AG04450 (cell line): ENCODE measurements around the gene NADSYN1. TPM values are rescaled to one million over a fixed set of nuclear protein-coding genes. Genes with fewer than 3 reads are reported as not detected.

Experiments used
- CTCF ChIA-PET: fragments of 300-600, 350-600 bp; formaldehyde crosslinking; extraction: SDS; loops from one replicate; lab custom pipeline; 2022; ENCODE audit warnings: antibody characterized with exemption, inconsistent platforms; lab: Charles Lee
- POLR2A ChIA-PET: fragments of 350-600 bp; formaldehyde crosslinking; extraction: SDS; loops from one replicate; lab custom pipeline; 2021; ENCODE audit warnings: antibody characterized with exemption, inconsistent platforms; lab: Yijun Ruan, JAX
- DNase-seq: peaks from one replicate; pipeline ENCODE4 v3.0.0-alpha.2; 2011; ENCODE audit warnings: low read depth, low spot score
- H3K27ac ChIP-seq: one replicate; pipeline ENCODE4 v1.5.1; 2012; ENCODE audit warnings: low read depth, low read length, control low read depth
- H3K27me3 ChIP-seq: one replicate; pipeline ENCODE4 v1.6.0; 2012; ENCODE audit warnings: low read length; ENCODE audit not compliant: control insufficient read depth, insufficient read depth
- H3K4me3 ChIP-seq: 2 replicates; pipeline ENCODE4 v1.5.1; 2011; ENCODE audit warnings: mild to moderate bottlenecking, low read depth, low read length, control low read depth
- H3K9me3 ChIP-seq: 2 replicates; pipeline ENCODE4 v1.5.1; 2012; ENCODE audit warnings: low read length; ENCODE audit not compliant: control insufficient read depth, insufficient read depth
- polyA plus RNA-seq: library from polyadenylated mRNA; depleted of rRNA; stranded (reverse); fragments of >200 nt; gene quantifications from 2 replicates; pipeline ENCODE4 v1.2.3, GENCODE V29; 2011
- TF ChIP-seq, protein P1 (sequence below): IDR thresholded peaks from 2 replicates; pipeline ENCODE4 v1.5.1; 2011; ENCODE audit warnings: low read depth, low read length, control low read depth, inconsistent platforms

NADSYN1 gene
- polyA plus RNA-seq, 1 experiment = 39.0 TPM

DNA sequence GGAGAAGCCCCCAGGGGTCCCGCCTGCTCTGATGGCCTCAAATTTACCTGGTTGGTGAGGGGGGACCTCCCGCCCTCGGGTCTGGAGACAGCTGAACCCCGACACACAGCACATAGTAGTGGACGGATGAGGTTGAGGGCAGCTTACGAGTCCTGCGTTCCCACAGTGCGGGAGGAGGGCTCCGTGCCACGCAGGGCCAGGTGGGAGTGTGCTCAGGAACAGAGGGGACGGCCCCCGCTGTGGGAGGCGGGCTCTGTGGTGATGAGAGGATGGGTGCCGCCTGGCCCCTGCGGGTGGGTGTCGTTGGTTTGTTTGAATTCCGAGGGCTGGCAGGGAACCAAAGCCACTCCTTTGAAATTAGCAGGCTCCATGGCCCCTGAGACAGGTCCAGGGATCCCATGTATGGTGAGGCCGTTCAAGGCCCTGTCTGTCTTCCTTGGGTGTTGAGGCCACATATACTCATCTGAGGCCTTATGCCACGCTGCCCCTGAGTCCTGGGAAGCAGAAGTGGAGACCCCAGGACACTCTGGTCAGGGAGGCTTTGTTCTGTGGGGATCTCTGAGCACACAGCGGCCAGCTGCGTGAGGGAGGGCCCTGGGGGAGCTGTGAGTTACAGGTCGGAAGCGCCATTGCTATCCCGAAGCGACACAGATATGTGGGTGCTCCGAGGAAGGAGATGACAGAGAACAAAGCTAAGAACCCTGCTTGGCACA lies 21.9 kb downstream of the NADSYN1 start:
- Histone ChIP-seq H3K27me3 (no peaks in the 10 kb centered on the region), H3K9me3 (no peaks in the 10 kb centered on the region), H3K27ac (no peak overlapping the region), H3K4me3 (no peak overlapping the region)
- TF ChIP-seq, protein P1, sequence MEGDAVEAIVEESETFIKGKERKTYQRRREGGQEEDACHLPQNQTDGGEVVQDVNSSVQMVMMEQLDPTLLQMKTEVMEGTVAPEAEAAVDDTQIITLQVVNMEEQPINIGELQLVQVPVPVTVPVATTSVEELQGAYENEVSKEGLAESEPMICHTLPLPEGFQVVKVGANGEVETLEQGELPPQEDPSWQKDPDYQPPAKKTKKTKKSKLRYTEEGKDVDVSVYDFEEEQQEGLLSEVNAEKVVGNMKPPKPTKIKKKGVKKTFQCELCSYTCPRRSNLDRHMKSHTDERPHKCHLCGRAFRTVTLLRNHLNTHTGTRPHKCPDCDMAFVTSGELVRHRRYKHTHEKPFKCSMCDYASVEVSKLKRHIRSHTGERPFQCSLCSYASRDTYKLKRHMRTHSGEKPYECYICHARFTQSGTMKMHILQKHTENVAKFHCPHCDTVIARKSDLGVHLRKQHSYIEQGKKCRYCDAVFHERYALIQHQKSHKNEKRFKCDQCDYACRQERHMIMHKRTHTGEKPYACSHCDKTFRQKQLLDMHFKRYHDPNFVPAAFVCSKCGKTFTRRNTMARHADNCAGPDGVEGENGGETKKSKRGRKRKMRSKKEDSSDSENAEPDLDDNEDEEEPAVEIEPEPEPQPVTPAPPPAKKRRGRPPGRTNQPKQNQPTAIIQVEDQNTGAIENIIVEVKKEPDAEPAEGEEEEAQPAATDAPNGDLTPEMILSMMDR = no peak
- POLR2A ChIA-PET = no interaction called here
- CTCF ChIA-PET = no interaction called here
- no peak for DNase-seq

DNA sequence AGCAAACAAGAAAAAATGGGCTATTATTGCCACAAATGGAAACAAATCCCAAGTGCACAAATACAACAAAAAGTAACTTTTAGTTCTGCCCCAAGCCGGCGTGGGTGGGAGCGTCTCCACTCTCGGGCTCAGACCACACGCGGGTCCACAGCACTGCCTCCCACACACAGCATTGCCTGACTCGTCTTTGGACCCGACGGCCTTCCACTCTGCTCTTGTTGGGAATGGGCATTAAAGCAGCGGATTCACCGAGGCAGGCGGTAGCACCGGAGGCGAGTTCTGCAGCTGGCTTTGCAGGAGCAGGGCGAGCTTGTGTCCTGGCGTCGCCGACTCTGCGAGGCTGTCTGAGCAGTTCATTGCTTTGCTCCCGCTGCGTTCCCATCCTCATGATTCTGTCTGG lies 23.0 kb downstream of the NADSYN1 start:
- no peaks in the 10 kb centered on the region for H3K27me3 ChIP-seq
- H3K4me3 ChIP-seq = no peak overlapping the region
- POLR2A ChIA-PET = no interaction called here
- no peaks in the 10 kb centered on the region for H3K9me3 ChIP-seq
- no peak for DNase-seq
- H3K27ac ChIP-seq = no peak overlapping the region
- TF ChIP-seq, protein P1 = no peak
- CTCF ChIA-PET = no interaction called here

DNA sequence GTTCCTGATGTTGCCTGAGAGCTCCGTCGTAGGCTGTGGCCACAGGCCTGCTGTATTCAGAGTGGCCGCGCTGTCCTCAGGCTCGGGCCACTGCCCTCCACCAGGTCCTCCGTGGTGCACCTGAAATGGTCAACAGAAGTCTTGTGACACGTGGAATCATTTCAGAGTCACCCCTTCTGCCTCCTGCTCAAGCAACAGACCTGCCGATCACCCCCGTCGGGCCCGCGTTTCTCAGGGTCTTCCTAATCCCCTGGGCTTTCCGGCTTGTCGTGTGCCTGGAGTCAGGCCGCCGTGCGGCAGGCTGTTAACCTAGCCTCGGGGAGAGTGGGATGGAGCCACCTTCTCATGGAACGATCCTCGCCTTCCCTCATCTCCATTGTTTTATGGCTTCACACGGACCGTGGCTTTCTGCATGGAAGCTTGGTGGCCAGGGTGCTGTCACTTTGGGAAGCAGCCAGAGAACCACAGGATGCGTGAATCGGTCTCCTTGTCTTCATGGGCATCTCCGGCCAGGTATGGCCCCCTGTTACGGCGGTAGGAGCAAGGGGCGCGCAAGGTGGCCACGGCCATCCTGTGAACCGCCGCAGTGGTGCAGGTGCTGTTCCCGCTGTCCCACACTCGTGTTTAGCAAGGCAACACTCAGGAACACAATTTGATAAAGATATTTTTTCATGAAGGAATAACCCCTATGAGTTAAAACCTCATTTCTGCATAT lies 24.1 kb downstream of the NADSYN1 start:
- TF ChIP-seq, protein P1 = no peak
- CTCF ChIA-PET = no interaction called here
- H3K27ac ChIP-seq = no peak overlapping the region
- H3K27me3 ChIP-seq = no peaks in the 10 kb centered on the region
- DNase-seq = no peak
- POLR2A ChIA-PET = no interaction called here
- H3K9me3 ChIP-seq = no peaks in the 10 kb centered on the region; the same call in 1 of the 2 replicates
- no peak overlapping the region for H3K4me3 ChIP-seq

DNA sequence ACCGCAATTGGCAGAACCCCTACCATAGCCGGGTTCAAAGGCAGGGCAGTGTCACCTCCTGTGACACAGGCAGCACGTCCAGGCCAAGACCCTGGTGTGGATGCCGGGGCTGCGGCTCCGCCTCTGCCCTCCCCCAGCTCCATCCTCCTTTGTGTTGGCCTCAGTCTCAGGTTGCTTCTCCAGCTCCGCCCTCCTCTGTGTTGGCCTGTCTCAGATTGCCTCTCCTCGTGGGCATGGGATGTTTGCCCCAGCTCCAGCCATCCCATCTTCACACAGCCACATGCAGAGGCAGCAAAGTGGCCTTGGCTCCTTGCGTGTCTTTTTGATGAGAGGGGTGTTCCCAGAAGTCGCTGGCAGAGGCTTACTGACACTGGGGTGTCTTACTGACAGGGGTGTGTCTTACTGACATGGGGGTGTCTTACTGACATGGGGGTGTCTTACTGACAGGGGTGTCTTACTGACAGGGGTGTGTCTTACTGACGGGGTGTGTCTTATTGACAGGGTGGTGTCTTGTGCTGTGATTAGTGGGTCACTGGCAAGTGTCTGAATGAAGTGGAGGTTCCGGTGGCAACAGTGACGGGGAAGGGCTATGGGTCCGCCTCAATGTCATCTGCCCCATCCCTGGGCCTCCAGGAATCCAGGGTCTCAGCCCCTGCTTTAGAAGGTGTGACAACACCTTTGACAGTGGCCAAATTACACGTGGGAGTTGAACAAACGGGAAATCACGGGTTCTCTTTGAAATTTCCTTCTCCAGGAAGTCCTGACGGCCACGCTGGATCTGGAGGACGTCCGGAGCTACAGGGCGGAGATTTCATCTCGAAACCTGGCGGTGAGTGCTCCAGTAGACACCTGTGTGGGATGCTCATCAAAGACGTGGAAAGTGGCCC lies 24.9 kb downstream of the NADSYN1 start:
- ChIA-PET CTCF (no interaction called here), POLR2A (no interaction called here)
- H3K27me3 ChIP-seq = no peaks in the 10 kb centered on the region
- H3K4me3 ChIP-seq = no peak overlapping the region
- no peak for DNase-seq
- TF ChIP-seq, protein P1 = no peak
- H3K9me3 ChIP-seq = no peaks in the 10 kb centered on the region; the same call in 1 of the 2 replicates
- no peak overlapping the region for H3K27ac ChIP-seq

DNA sequence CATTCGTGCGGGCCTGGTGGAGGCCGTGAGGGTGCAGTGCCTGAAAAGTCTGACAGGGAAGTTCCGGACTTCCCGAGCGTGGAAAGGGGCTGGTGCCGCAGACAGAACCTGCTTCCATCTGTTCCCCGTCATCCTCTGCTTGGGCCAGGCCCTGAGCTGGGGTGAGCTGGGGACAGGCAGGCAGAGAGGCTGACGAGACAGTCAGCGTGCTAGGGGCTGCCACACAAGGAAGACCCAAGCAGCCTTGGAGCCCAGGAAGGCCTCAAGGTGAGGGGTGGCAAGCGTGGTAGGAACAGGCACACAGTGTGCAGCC lies 25.5 kb downstream of the NADSYN1 start:
- Histone ChIP-seq H3K27me3 (no peaks in the 10 kb centered on the region), H3K27ac (no peak overlapping the region), H3K4me3 (no peak overlapping the region), H3K9me3 (no peaks in the 10 kb centered on the region; the same call in 1 of the 2 replicates)
- POLR2A ChIA-PET = no interaction called here
- TF ChIP-seq, protein P1 = no peak
- CTCF ChIA-PET = no interaction called here
- no peak for DNase-seq
